ENCODE data around the gene GLI3.

GLI3 gene

DNA sequence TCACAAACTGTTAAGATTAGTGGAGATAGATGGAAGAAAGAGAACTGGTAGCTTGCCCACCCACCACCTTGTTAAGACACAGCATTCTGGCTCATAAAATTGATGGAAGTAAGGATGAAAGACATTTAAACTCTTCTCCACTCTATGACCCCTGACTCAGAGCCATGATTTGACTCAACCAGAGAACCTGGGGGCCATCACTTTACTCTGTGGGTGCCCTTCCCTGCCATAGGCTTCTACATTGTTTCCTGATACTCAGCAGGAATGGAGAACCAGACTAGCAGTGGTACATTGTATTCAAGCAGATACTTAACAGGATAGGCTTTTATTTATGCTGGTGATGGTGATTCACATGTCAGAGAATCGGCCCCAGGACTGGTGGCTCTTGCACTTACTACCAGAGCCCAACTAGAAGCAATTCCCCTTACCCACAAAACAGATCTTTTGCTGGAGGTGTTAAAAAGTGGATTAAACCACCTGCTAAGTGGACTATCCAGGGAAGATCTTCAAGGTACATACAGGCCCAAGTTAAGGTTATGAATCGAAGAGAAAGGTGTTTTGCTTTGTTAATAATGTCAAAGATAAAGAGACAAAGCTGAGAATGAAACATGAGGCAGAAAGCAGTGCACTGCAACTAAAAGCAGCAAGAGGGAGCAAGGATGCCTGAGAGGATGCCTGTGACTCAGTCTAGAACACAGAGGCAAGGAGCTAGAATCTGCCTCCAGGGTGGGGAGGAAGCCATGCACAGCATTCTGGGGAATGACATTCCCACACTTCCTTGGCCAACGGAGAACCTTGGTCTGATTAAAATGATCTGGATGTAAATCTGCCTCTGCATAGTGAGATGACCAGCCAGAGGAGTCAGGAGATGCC, 36.0 kb upstream of the GLI3 start:
- H3K4me1 ChIP-seq (ENCODE audit: control insufficient read depth, insufficient read depth, low read length) = no peaks in the 10 kb centered on the region
- ChIA-PET CTCF (interaction anchor here (0.6 to 1.1 kb wide), 10 partner anchors 13 to 557 kb away, joined by 3 to 7 read pairs (median 4); no protein-coding TSS in a partner anchor), POLR2A (no interaction called here)

DNA sequence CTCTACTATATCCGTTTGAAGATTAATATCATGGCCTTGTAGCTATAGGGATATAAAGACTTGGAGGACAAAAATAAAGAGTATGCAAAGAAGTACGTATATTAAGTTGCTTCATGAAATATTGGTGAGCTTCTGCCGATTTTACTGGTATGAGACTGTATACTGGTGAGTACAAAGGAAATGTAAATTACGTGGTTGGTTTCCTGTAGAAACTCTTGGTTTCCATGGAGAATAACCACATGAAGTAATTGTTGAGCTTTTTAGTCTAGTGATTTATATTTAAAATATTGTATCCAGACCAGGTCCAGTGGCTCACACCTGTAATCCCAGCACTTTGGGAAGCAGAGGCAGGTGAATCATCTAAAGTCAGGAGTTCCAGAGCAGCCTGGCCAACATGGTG, 32.2 kb upstream of the GLI3 start:
- TF ChIP-seq, protein P1, sequence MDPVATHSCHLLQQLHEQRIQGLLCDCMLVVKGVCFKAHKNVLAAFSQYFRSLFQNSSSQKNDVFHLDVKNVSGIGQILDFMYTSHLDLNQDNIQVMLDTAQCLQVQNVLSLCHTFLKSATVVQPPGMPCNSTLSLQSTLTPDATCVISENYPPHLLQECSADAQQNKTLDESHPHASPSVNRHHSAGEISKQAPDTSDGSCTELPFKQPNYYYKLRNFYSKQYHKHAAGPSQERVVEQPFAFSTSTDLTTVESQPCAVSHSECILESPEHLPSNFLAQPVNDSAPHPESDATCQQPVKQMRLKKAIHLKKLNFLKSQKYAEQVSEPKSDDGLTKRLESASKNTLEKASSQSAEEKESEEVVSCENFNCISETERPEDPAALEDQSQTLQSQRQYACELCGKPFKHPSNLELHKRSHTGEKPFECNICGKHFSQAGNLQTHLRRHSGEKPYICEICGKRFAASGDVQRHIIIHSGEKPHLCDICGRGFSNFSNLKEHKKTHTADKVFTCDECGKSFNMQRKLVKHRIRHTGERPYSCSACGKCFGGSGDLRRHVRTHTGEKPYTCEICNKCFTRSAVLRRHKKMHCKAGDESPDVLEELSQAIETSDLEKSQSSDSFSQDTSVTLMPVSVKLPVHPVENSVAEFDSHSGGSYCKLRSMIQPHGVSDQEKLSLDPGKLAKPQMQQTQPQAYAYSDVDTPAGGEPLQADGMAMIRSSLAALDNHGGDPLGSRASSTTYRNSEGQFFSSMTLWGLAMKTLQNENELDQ (tag by site-specific recombination; IDR thresholded peaks at IDR 0.05; ENCODE audit: low read depth) = no peak
- TF ChIP-seq ZBTB8A (tag by site-specific recombination; IDR thresholded peaks at IDR 0.05) (no peak), ZNF324 (tag by site-specific recombination; IDR thresholded peaks at IDR 0.05) (no peak), ZNF473 (tag by site-specific recombination; IDR thresholded peaks at IDR 0.05) (no peak), ZBTB1 (tag by site-specific recombination; IDR thresholded peaks at IDR 0.05) (no peak), ZNF585B (tag by site-specific recombination; IDR thresholded peaks at IDR 0.05) (no peak), ZNF610 (tag by site-specific recombination; IDR thresholded peaks at IDR 0.05; ENCODE audit: borderline replicate concordance) (no peak), KLF8 (tag by site-specific recombination; IDR thresholded peaks at IDR 0.05) (no peak), OSR2 (tag by site-specific recombination; IDR thresholded peaks at IDR 0.05) (no peak), ZNF76 (tag by site-specific recombination; IDR thresholded peaks at IDR 0.05; ENCODE audit: borderline replicate concordance, low read depth) (no peak), ZNF501 (tag by site-specific recombination; IDR thresholded peaks at IDR 0.05) (no peak), ZNF211 (tag by site-specific recombination; IDR thresholded peaks at IDR 0.05; ENCODE audit: low read depth) (no peak), ZFP69B (tag by site-specific recombination; IDR thresholded peaks at IDR 0.05) (no peak), ZNF112 (tag by site-specific recombination; IDR thresholded peaks at IDR 0.05) (no peak), ZNF350 (tag by site-specific recombination; IDR thresholded peaks at IDR 0.05) (no peak), FEZF1 (tag by site-specific recombination; IDR thresholded peaks at IDR 0.05) (no peak), ZNF157 (tag by site-specific recombination; IDR thresholded peaks at IDR 0.05) (no peak)
- TF ChIP-seq, protein P2, sequence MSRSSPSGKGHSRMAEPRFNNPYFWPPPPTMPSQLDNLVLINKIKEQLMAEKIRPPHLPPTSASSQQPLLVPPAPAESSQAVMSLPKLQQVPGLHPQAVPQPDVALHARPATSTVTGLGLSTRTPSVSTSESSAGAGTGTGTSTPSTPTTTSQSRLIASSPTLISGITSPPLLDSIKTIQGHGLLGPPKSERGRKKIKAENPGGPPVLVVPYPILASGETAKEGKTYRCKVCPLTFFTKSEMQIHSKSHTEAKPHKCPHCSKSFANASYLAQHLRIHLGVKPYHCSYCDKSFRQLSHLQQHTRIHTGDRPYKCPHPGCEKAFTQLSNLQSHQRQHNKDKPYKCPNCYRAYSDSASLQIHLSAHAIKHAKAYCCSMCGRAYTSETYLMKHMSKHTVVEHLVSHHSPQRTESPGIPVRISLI (tag by site-specific recombination; IDR thresholded peaks at IDR 0.05) = no peak
- TF ChIP-seq, protein P3, sequence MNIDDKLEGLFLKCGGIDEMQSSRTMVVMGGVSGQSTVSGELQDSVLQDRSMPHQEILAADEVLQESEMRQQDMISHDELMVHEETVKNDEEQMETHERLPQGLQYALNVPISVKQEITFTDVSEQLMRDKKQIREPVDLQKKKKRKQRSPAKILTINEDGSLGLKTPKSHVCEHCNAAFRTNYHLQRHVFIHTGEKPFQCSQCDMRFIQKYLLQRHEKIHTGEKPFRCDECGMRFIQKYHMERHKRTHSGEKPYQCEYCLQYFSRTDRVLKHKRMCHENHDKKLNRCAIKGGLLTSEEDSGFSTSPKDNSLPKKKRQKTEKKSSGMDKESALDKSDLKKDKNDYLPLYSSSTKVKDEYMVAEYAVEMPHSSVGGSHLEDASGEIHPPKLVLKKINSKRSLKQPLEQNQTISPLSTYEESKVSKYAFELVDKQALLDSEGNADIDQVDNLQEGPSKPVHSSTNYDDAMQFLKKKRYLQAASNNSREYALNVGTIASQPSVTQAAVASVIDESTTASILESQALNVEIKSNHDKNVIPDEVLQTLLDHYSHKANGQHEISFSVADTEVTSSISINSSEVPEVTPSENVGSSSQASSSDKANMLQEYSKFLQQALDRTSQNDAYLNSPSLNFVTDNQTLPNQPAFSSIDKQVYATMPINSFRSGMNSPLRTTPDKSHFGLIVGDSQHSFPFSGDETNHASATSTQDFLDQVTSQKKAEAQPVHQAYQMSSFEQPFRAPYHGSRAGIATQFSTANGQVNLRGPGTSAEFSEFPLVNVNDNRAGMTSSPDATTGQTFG (tag by site-specific recombination; IDR thresholded peaks at IDR 0.05; ENCODE audit: borderline replicate concordance) = no peak
- H3K27ac ChIP-seq (ENCODE audit: extremely low read depth, low read depth, low read length) = no peak overlapping the region
- ChIA-PET CTCF (no interaction called here), POLR2A (no interaction called here)
- no peak overlapping the region for H3K4me3 ChIP-seq (ENCODE audit: low read depth, low read length)
- no peaks in the 10 kb centered on the region for H3K9me3 ChIP-seq (ENCODE audit: control insufficient read depth, insufficient read depth, low read depth, low read length)
- H3K36me3 ChIP-seq (ENCODE audit: control insufficient read depth in 2 of 2, insufficient read depth in 1 of 2, low read length in 2 of 2) = no peaks in the 10 kb centered on the region
- no peaks in the 10 kb centered on the region for H3K4me1 ChIP-seq (ENCODE audit: control insufficient read depth, insufficient read depth, low read length)

More for the DNA sequence above, 36.0 kb upstream of the GLI3 start:
- TF ChIP-seq ZBTB17 (tag by site-specific recombination; IDR thresholded peaks at IDR 0.05) (peak; percentile 57; the same call in 1 of the 2 replicates), ZNF626 (tag by site-specific recombination; IDR thresholded peaks at IDR 0.05) (no peak)
- TF ChIP-seq, protein P4, sequence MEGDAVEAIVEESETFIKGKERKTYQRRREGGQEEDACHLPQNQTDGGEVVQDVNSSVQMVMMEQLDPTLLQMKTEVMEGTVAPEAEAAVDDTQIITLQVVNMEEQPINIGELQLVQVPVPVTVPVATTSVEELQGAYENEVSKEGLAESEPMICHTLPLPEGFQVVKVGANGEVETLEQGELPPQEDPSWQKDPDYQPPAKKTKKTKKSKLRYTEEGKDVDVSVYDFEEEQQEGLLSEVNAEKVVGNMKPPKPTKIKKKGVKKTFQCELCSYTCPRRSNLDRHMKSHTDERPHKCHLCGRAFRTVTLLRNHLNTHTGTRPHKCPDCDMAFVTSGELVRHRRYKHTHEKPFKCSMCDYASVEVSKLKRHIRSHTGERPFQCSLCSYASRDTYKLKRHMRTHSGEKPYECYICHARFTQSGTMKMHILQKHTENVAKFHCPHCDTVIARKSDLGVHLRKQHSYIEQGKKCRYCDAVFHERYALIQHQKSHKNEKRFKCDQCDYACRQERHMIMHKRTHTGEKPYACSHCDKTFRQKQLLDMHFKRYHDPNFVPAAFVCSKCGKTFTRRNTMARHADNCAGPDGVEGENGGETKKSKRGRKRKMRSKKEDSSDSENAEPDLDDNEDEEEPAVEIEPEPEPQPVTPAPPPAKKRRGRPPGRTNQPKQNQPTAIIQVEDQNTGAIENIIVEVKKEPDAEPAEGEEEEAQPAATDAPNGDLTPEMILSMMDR (tag by site-specific recombination; IDR thresholded peaks at IDR 0.05) = peak; percentile 33
- TF ChIP-seq, protein P5, sequence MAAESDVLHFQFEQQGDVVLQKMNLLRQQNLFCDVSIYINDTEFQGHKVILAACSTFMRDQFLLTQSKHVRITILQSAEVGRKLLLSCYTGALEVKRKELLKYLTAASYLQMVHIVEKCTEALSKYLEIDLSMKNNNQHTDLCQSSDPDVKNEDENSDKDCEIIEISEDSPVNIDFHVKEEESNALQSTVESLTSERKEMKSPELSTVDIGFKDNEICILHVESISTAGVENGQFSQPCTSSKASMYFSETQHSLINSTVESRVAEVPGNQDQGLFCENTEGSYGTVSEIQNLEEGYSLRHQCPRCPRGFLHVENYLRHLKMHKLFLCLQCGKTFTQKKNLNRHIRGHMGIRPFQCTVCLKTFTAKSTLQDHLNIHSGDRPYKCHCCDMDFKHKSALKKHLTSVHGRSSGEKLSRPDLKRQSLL (tag by site-specific recombination; IDR thresholded peaks at IDR 0.05) = peak; percentile 38; the same call in 1 of the 2 replicates
- no peaks in the 10 kb centered on the region for H3K36me3 ChIP-seq (ENCODE audit: control insufficient read depth in 2 of 2, insufficient read depth in 1 of 2, low read length in 2 of 2)
- H3K9me3 ChIP-seq (ENCODE audit: control insufficient read depth, insufficient read depth, low read depth, low read length) = no peaks in the 10 kb centered on the region
- H3K4me3 ChIP-seq (ENCODE audit: low read depth, low read length) = no peak overlapping the region
- H3K27ac ChIP-seq (ENCODE audit: extremely low read depth, low read depth, low read length) = no peak overlapping the region
